HG02571 (cell line): Measurements from ENCODE around the gene PKN3.

ENCODE experiments used
- ATAC-seq: cut with Tn5 transposase; IDR thresholded peaks from one replicate; pipeline ENCODE4 v1.9.1; 2021; ENCODE audit warnings: mild to moderate bottlenecking, moderate library complexity; ENCODE audit not compliant: unreplicated experiment

Gene PKN3

DNA sequence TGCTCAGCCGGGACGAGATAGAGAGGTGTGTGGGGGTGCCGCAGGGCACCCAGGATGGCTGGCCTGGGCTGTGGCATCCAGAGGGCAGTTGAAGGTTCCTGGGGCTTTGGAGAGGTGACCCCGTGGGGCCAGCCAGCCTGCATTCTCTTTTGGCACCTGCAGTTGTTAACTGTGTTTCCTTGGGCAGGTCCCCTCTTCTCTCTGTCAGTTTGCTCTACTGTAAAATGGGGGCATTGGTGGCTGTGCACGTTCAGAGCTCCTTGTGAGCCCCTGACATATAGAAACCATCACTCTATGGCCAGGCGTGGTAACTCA lies 13.1 kb downstream of the PKN3 start:
- no peak for ATAC-seq

- no peak for ATAC-seq
These were observed 14.4 kb downstream of the PKN3 start for GRCh38 chr9:128716581-128717254.

DNA sequence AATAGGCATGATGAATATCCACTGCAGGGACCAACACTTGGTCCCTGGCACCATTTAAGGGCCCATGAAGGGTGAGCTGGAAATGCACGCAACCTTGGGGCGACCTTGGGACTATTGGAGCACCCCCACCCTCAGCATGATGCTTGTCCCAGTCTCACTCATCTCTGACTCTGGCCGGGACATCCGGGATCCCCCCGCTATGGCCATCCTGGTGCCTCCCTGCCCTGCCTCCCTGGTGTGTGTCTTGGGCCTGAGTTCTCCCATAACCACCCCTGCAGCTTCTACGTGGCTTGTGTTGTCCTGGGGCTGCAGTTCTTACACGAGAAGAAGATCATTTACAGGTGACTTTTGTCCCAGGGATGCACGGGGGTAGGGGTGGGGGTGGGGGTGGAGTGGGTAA lies 15.7 kb downstream of the PKN3 start:
- no peak for ATAC-seq

DNA sequence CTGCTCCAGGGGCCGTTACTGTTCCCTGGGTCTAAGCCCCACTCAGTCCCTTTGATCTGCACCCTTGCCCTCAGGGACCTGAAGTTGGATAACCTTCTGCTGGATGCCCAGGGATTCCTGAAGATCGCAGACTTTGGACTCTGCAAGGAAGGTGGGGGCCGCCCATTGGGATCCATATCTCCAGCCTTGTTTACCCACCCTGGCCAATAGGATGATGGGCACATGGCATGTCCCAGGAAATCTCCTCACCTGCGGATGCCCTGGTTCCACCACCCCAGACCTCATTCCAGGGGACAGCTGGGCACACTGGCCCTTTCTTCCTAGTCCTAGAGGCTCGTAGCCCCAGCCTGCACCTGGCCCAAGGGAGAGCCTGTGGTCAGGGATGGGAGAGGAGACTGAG lies 16.2 kb downstream of the PKN3 start:
- no peak for ATAC-seq

GRCh38 chr9:128719919-128720605 lies 17.8 kb downstream of the PKN3 start:
- ATAC-seq: no peak

DNA sequence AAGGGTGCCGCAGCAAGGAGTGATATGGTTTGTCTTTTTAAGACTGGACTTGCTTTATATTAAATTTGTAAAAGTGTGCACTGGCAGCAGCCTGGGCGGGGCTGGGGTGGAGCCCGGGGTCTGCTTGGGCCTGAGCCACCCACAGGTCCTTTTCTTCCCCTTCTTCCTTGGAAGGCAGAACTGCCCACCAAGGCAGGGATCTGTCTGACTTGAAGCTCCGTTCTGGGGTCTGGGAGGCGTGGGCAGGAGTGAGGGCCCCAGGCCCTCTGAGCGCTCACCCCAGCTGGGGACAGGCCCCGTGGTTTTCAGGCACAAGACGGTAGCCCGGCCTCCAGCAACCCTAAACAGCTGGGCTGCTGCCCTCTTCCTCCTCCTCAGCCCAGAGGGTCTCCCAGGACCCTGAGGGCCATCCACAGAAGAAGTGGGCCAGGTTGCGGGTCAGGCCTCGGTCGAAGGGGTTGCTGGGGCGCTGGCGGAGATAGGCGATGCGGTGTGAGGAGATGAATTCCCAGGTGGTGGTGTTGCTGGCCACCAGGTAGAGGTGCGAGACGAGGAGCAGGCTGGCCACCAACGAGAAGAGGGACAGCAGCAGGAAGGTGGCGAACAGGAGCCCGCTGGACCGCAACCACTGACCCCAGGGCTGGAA lies 18.7 kb downstream of the PKN3 start:
- ATAC-seq: no peak

DNA sequence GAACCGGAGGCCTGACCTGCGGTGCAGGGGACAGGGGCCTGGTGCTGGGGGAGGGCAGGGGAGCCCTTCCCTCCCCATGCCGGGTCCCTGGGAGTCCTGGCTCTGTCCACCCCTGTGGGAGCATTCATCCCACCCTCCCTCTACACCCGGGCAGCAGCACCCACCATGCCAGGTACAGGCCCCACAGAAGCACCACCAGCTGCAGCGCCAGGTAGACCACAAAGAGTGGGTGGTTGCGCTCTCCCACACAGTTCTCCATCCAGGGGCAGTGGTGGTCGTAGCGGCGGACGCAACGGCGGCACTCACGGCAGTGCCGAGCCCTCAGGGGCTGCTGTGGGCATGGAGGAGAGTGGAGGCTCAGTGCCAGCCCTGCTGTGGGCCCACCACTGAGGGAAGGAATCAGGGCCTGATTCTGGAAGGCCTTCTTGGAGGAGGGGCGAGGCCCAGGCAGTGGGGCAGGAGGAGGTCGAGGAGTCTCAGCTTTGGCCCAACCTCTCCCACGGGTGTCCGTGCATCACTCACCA lies 19.2 kb downstream of the PKN3 start:
- ATAC-seq: no peak

- no peak for ATAC-seq
These were observed 20.4 kb downstream of the PKN3 start for GRCh38 chr9:128722380-128723351.

- ATAC-seq: no peak
These were observed 21.1 kb downstream of the PKN3 start for GRCh38 chr9:128723352-128723865.

DNA sequence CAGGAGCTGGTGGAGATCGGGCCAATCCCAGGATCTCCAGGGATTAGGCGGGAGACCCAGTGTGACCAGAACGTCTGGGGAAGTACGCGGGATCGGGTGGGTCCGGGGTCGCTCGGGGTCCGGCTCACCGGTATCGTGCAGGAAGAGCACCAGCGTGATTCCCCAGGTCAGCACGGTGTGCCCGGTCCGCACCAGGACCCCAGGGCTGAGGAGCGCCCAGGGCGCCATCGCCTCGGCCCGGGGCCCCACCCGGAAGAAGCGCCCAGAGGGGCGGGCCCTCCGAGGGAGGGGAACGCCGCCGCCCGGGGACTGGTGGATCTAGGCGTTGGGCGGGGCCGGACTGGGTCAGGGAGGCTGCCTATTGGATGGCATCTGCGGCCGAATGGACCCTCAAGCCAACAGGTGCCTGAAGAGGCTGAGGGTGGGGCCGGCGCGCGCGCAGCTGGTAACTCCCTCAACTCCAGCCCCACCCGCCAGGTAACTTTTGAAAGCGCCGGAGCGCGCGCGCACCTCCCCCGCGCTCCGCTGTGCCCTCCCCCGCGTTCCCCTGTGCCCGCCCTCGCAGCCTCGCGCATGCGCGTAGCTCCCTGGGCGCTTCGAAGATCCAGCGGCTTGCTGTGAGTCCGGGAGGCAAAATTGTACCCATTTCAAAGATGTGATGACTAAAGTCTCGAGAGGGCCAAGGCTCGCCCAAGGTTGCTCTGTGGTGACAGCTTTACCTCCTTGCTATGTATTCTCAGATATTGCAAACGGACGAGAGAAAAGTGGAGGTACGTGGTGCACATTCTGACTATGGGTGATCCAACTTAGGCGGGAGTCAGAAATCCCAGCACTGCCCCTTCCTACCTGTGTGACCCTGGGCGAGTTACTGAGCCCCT lies 21.8 kb downstream of the PKN3 start, which contains the start of gene ZDHHC12:
Gene ZDHHC12, minus strand, starts transcription at position 262 of the 878 bp plus-strand sequence. Its CDS starts 34 bp downstream, at position 228.
- peak; percentile 89 for ATAC-seq

DNA sequence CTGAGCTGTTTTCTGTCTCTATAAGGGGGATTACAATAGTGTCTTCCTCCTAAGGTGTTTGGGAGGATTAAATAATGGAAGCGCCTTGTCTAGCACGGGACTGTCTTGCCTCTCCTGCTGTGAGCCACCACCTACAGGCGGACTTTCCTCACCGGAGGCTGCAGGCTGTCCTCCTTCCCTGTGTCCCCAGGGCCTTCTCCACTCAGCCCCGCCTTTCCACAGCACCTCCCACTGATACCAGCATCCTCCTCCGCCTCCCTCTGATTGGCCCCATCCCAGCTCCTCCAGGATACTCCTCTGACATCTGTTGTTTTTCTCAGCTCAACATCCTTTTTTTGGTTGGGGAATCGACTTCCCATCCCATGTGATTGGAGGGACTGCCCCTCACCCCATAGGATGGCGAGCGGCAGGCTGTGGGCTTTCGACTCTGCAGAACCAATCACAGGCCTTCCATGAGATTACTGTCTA lies 22.5 kb downstream of the PKN3 start:
- no peak for ATAC-seq

DNA sequence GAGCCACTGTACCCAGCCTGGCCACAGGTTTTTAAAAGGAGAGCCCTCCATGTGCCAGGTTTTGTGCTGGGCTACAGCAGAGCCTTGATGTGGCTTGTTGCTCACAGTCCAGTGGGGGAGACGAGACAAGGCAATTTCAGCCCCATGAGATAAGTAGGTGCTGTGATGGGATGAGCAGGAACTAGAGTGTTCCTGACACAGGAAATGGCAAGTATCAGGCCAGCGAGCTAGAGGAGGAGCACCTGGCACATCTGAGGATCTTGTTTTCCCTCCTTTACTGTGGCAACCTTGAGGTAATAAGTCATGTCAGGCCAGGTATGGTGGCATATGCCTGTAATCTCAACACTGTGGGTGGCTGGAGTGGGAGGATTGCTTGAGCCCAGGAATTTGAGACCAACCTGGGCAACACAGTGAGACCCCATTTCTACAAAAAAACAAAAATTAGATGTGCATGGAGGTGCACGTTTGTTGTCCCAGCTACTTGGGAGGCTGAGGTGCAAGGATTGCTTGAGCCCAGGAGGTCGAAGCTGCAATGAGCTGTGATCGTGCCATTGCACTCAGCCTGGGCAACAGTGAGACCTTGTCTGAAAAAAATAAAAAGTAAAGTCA lies 25.4 kb downstream of the PKN3 start:
- ATAC-seq: no peak

- no peak for ATAC-seq
These were observed 26.0 kb downstream of the PKN3 start for GRCh38 chr9:128728298-128728697.

- ATAC-seq: no peak
These were observed 27.0 kb downstream of the PKN3 start for GRCh38 chr9:128729302-128729701.

- ATAC-seq: no peak
These were observed 27.6 kb downstream of the PKN3 start for GRCh38 chr9:128729766-128730517.

- ATAC-seq: no peak
These were observed 28.8 kb downstream of the PKN3 start for GRCh38 chr9:128731093-128731492.

- ATAC-seq: no peak
These were observed 29.4 kb downstream of the PKN3 start for GRCh38 chr9:128731691-128732090.

- no peak for ATAC-seq
These were observed 30.3 kb downstream of the PKN3 start for GRCh38 chr9:128732576-128732975.
